DND-41 (cell line): Measurements from ENCODE around the gene RIMS3.
A peak's percentile ranks its signal among the peaks of the same experiment; 100 is the strongest.

Experiments
- ATAC-seq: fragments of 200-7000 bp; cut with Tn5 transposase; 3 replicates; pipeline ENCODE4 v1.9.1; 2021; ENCODE audit warnings: low read depth; ENCODE audit not compliant: insufficient read depth
- DNase-seq: peaks from one replicate; pipeline ENCODE4 v3.0.0-alpha.2; 2020
- H2AFZ ChIP-seq: 2 replicates; pipeline ENCODE4 v1.6.0; 2012; ENCODE audit warnings: low read depth, low read length
- H3K27ac ChIP-seq: 2 replicates; pipeline ENCODE4 v1.5.1; 2012; ENCODE audit warnings: low read length, inconsistent platforms
- H3K27me3 ChIP-seq: fragments of 200-600 bp; sonication (generic); 2 replicates; pipeline ENCODE4 v1.6.0; 2012; ENCODE audit warnings: low read length, mild to moderate bottlenecking, inconsistent platforms; ENCODE audit not compliant: insufficient read depth, poor library complexity
- H3K36me3 ChIP-seq: 2 replicates; pipeline ENCODE4 v1.5.1; 2012; ENCODE audit warnings: low read length, inconsistent platforms; ENCODE audit not compliant: insufficient read depth
- H3K4me1 ChIP-seq: 2 replicates; pipeline ENCODE4 v1.5.1; 2012; ENCODE audit warnings: mild to moderate bottlenecking, low read length; ENCODE audit not compliant: insufficient read depth
- H3K4me2 ChIP-seq: 2 replicates; pipeline ENCODE4 v1.6.0; 2012; ENCODE audit warnings: mild to moderate bottlenecking, moderate library complexity, low read length, inconsistent platforms; ENCODE audit not compliant: insufficient read depth
- H3K4me3 ChIP-seq, 2 experiments: fragments of 200-600 bp in 1 of 2; shearing (Covaris generic) in 1 of 2; 2 replicates each; pipeline ENCODE4 v1.5.1; 2012 to 2016; ENCODE audit warnings: inconsistent platforms in 2 of 2, low read length in 2 of 2, mild to moderate bottlenecking in 2 of 2, low read depth in 1 of 2, moderate library complexity in 1 of 2
- H3K79me2 ChIP-seq: 2 replicates; pipeline ENCODE4 v1.6.0; 2012; ENCODE audit warnings: low read length, inconsistent platforms; ENCODE audit not compliant: insufficient read depth
- H3K9ac ChIP-seq: 2 replicates; pipeline ENCODE4 v1.6.0; 2012; ENCODE audit warnings: low read depth, mild to moderate bottlenecking, inconsistent platforms, low read length, moderate library complexity
- H3K9me3 ChIP-seq: 2 replicates; pipeline ENCODE4 v1.5.1; 2012; ENCODE audit warnings: low read length, moderate library complexity, mild to moderate bottlenecking, inconsistent platforms; ENCODE audit not compliant: insufficient read depth, severe bottlenecking
- H4K20me1 ChIP-seq: 2 replicates; pipeline ENCODE4 v1.6.0; 2012; ENCODE audit warnings: low read length; ENCODE audit not compliant: insufficient read depth
- EZH2 ChIP-seq: IDR thresholded peaks from 3 replicates; pipeline ENCODE4 v1.6.1; 2012; ENCODE audit warnings: borderline replicate concordance, low read depth, mild to moderate bottlenecking, moderate library complexity, low read length, inconsistent platforms; ENCODE audit not compliant: severe bottlenecking
- TF ChIP-seq, protein P1 (sequence below): IDR thresholded peaks from 2 replicates; pipeline ENCODE4 v1.5.1; 2012; ENCODE audit warnings: borderline replicate concordance, low read length, moderate library complexity, mild to moderate bottlenecking; ENCODE audit not compliant: poor library complexity, severe bottlenecking; ENCODE audit errors: extremely low read depth

RIMS3 gene

GRCh38 chr1:40628903-40629292 is 36.6 kb downstream of the RIMS3 start:
- DNase-seq (no peak), ATAC-seq (no peak)
- Histone ChIP-seq H3K27ac (peak overlapping the region; percentile 56), H3K36me3 (peaks cover 24% of the 10 kb centered on the region), H3K9ac (no peak overlapping the region; the same call in 1 of the 2 replicates), H3K4me3 (no peak overlapping the region), H3K9me3 (no peaks in the 10 kb centered on the region), H3K4me1 (peaks cover 18% of the 10 kb centered on the region), H3K27me3 (no peaks in the 10 kb centered on the region), H3K4me2 (no peak overlapping the region), H4K20me1 (no peaks in the 10 kb centered on the region), H2AFZ (no peak overlapping the region), H3K79me2 (no peaks in the 10 kb centered on the region)
- no peak for TF ChIP-seq EZH2
- TF ChIP-seq, protein P1, sequence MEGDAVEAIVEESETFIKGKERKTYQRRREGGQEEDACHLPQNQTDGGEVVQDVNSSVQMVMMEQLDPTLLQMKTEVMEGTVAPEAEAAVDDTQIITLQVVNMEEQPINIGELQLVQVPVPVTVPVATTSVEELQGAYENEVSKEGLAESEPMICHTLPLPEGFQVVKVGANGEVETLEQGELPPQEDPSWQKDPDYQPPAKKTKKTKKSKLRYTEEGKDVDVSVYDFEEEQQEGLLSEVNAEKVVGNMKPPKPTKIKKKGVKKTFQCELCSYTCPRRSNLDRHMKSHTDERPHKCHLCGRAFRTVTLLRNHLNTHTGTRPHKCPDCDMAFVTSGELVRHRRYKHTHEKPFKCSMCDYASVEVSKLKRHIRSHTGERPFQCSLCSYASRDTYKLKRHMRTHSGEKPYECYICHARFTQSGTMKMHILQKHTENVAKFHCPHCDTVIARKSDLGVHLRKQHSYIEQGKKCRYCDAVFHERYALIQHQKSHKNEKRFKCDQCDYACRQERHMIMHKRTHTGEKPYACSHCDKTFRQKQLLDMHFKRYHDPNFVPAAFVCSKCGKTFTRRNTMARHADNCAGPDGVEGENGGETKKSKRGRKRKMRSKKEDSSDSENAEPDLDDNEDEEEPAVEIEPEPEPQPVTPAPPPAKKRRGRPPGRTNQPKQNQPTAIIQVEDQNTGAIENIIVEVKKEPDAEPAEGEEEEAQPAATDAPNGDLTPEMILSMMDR: no peak

DNA sequence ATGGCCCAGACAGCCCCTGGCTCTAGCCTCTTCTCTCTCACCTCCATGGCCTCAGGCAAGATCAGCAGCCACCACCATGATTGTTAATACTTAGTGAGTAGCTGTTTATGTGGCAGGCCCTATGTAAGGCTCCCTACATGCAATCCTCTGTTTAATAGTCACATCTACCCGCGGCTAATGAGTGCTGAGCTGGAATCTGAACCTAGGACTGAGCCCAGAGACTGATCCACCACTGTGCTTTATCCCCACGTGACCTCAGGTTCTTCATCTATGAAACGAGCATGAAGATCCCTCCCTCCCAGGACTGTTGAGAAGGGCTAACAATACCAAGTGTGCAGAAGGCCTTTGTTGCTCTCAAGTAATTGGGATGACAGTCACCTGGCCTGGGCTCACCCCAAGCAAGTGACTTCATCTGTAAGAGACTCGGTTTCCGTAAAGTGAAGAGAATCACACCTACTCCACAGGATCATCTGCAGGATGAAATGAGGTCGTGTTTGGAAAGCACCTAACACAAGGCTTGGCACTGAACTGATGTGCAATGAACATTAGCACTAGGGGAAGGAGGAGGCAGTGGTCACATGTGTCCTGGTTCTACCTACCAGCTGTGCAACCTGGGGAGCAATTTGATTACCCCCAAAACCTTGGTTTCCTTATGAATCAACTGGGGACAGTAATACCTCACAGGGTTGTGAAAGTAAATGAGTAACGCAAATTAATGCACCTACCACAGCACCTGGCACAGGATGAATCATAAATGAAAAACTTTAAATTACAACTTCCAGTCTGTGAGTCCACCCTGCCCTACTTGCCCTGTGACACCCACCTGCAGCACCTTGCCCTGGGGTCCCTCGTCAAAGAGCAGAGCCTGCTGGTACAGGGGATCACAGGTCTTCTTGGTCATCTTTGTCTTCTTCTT is 37.2 kb downstream of the RIMS3 start:
- Histone ChIP-seq H3K79me2 (no peaks in the 10 kb centered on the region), H3K9ac (no peak overlapping the region), H3K4me2 (no peak overlapping the region), H3K27ac (no peak overlapping the region), H4K20me1 (no peaks in the 10 kb centered on the region), H3K27me3 (no peaks in the 10 kb centered on the region), H3K4me3 (no peak overlapping the region), H3K9me3 (no peaks in the 10 kb centered on the region), H3K4me1 (peaks cover 18% of the 10 kb centered on the region), H3K36me3 (peaks cover 21% of the 10 kb centered on the region), H2AFZ (no peak overlapping the region)
- DNase-seq (no peak), ATAC-seq (no peak)
- TF ChIP-seq, protein P1: no peak
- TF ChIP-seq EZH2: no peak

- no peaks in the 10 kb centered on the region for H3K79me2 ChIP-seq
- no peaks in the 10 kb centered on the region for H3K9me3 ChIP-seq
- H3K4me3 ChIP-seq: no peak overlapping the region
- H3K9ac ChIP-seq: no peak overlapping the region
- DNase-seq: no peak
- H3K4me1 ChIP-seq: peaks cover 18% of the 10 kb centered on the region
- no peaks in the 10 kb centered on the region for H4K20me1 ChIP-seq
- no peak overlapping the region for H3K4me2 ChIP-seq
- no peak overlapping the region for H3K27ac ChIP-seq
- TF ChIP-seq, protein P1: no peak
- no peak for TF ChIP-seq EZH2
- no peaks in the 10 kb centered on the region for H3K27me3 ChIP-seq
- H2AFZ ChIP-seq: no peak overlapping the region
- ATAC-seq: no peak
- H3K36me3 ChIP-seq: peaks cover 16% of the 10 kb centered on the region
These were observed 39.1 kb downstream of the RIMS3 start for GRCh38 chr1:40626383-40626770.
